HG02623 (cell line): Measurements from ENCODE around the gene SLC41A1.
A peak's percentile ranks its signal among the peaks of the same experiment; 100 is the strongest.

Source experiments
- ATAC-seq: cut with Tn5 transposase; IDR thresholded peaks from one replicate; pipeline ENCODE4 v1.9.1; 2021; ENCODE audit warnings: moderate library complexity; ENCODE audit not compliant: unreplicated experiment

SLC41A1 gene

GRCh38 chr1:205792481-205792881 is 20.5 kb downstream of the SLC41A1 start:
- ATAC-seq, result no peak

DNA sequence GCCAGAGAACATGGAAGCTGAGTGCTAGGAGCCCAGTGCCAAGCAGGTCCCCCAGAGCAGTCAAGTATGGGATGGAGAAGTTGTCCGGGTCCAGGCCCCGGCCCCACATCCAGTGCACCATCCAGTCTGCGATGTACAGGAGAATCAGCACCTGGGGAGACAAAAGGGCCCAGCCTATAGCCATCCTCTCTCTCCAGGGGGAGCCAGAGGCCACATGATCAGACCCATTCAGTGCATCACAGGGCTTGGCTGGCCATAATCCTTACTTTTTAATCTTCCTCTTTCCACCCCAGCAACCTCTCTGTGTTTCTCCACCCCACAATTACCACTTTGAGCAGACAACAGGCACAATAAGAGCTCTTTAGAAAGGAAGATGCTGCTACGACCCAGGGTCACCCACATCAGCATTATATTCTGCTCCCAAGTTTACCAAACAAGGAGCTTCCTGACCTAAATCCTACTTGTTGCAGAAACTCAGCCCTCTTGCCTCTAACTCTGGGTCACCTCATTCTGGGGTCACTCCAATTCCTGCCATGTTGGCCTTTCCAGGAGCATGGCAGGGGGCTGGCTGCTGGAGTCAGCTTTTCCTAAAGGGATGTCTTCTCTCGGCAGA is 21.3 kb downstream of the SLC41A1 start:
- peak; percentile 56 for ATAC-seq

DNA sequence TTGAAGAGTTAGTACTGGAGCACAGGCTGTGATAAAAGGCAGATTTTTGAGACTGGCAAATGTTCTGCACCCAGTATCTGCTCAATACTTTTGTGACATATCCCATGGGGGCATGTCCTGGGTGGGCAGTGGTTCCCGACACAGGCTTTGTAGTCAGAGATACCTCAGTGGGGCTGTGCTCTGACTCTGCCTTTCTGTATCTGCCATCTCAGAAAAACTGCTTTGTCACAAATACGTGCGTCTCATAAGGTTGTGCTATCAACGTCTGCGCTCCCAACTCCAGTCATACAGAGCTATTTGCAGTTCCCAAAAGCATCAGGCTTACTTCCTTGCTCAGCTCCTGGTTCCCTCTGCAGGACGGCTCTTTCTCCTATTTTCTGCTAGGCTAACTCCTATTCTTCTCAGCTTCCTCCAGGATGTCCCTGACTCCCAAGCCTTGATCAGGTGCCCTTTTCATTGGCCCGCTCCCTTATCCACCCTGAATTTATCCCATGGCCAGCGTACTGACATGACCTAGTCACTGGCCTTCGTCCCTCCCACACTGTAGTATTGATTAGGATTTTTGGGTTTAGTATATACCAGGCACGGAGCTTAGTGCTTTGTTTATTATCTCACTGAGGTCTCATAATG is 25.6 kb downstream of the SLC41A1 start:
- no peak for ATAC-seq

- ATAC-seq, result no peak
These were observed 26.4 kb downstream of the SLC41A1 start for GRCh38 chr1:205786601-205787000.

DNA sequence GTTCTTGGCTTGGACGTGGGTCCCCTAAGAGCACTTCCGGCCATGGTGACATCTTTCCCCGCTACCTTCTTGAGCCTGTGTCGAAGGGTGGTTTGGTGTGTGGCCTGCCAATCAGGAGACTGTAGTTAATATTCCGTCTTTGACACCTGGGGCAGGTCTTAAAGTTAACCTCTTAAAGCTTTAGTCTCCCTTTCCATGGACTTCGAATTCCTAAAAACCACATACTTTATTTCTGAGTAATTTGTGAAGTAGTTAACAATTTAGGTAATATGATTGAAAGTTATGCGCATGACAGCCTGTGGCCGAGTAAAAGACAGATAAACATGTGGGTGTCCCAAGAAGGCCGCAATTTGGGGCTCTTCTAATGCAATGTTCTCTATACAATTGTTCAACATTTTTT is 27.6 kb downstream of the SLC41A1 start:
- no peak for ATAC-seq

DNA sequence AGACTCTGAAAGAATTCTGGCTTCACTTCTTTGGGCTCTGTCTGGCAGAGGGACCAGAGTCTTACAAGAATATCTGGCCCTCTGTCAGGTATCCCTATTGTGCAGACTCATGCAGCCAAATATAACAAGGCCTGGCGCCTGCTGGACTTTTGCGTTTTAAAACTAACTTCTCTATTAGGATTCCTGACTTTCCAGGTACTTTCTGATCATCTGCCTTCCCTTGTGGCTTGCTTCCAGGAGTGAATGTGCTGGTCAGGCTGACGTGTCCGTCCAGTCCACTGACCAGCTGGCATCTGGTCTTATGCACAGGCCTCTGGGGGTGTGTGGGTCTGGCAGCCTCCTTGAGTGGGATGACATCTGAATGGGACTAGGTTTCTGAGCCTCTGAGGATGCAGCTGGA is 29.1 kb downstream of the SLC41A1 start:
- no peak for ATAC-seq

DNA sequence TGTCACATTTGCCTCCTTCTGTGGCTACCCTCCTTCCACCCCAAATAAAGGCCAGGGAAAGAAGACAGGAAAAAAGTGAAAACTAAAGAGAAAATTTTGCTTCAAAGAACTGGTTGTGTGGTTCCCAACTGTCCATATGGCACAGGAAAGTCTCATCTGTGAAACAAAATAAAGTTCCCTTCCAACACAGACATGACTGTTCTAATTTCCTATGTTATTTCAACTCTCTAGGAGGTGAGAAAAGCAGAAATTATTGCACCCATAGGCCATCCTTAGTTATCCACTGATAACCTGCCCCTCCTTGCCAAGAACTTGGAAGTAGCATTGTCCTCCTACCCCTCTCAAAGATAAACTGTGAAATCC is 29.6 kb downstream of the SLC41A1 start:
- ATAC-seq, result no peak

- ATAC-seq, result no peak
These were observed 30.2 kb downstream of the SLC41A1 start for GRCh38 chr1:205782627-205783432.

DNA sequence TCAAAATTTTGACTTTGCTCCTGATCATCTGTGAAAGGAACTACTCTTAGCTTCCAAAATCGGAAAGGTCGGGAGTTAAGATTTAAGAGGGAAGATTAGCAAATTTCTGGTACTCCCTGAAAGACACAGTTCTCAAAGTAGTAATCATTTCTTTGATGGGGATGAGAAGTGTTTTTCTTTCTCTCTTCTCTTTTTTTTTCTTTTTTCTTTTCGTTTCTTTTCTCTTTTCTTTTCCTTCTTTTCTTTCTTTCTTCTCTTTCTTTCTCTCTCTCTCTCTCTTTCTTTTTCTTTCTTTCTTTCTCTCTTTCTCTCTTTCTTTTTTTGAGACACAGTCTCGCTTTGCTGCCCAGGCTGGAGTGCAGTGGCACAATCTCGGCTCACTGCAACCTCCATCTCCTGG is 32.7 kb downstream of the SLC41A1 start:
- ATAC-seq, result no peak

DNA sequence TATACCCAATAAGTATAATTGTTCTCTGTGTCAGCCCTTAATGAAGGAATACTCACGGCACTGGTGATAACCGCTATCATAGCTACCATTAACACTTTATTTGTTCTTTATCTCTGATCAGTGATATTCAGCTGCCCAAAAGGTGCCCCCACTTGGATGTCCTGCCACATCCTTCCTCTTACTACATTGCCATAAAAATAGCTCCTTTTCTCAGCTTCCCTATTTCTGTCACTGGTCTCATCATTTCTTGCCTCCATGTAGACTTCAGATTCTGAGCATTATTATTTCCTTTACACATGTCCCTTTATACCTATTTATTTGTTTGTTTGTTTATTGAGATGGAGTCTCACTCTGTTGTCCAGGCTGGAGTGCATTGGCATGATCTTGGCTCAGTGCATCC is 35.0 kb downstream of the SLC41A1 start:
- no peak for ATAC-seq

DNA sequence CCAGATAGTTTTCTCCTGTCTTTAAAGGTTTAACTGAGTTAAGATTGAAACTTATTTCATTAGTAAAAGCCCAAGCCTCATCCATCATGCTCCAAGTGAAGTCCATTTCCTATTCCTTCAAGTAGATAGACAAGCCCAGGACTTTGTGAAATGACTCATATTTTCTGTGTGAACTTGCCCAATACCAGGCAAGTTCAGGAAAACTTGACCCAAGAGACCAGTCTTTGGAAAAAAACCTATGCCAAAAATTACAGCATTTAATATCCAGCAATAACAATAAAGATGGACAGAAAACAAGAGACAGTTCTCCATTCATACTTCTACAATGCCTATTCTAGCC is 37.3 kb downstream of the SLC41A1 start:
- no peak for ATAC-seq

GRCh38 chr1:205775015-205775716 is 37.8 kb downstream of the SLC41A1 start, which contains the start of gene RAB29:
RAB29 (minus strand) TSS chr1:205775482; CDS start chr1:205774956, 526 bp downstream.
- ATAC-seq, result peak; percentile 63

- ATAC-seq, result peak; percentile 10
These were observed 38.6 kb downstream of the SLC41A1 start for GRCh38 chr1:205774198-205775014.

- ATAC-seq, result no peak
These were observed 40.4 kb downstream of the SLC41A1 start for GRCh38 chr1:205772607-205773032.

DNA sequence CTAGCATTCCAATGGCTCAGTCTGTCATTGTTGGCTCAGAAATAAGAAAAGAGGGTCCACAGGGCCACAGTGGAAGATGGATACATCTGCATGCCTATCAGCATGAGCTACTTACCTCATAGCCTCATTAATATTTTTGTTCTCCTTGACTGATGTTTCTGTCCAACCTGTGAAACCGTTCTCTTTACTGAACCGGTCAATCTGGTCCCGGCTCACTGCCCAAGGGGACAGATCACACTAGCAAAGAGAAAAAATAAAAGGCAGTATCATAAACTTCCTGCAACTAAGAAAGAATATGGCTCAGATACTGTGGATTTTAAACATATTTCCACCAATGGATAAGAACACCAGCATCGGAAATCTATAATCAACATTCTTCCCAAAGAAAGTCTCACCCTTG is 42.4 kb downstream of the SLC41A1 start:
- ATAC-seq, result no peak

GRCh38 chr1:205769641-205770365 is 43.2 kb downstream of the SLC41A1 start:
- ATAC-seq, result no peak

DNA sequence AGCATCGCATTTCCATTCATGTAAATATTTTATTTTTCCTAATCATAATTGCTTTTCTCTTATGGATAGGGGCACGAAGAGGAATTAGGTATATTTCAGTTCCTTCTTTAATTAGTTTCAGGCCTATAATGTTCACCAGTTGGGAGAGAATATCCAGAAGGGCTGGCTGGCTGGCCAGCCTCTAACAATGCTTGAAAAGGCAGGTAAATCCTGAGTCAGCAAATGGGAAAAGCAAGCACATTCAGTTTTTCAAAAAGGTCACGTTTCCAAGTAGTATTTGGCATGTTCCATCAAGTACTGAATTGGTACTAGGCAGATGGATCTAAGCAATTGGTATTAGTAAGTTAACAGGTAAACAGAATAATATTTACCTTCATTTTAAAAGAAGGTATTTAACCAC is 45.8 kb downstream of the SLC41A1 start:
- ATAC-seq, result no peak

GRCh38 chr1:205766570-205766969 is 46.4 kb downstream of the SLC41A1 start:
- ATAC-seq, result no peak

DNA sequence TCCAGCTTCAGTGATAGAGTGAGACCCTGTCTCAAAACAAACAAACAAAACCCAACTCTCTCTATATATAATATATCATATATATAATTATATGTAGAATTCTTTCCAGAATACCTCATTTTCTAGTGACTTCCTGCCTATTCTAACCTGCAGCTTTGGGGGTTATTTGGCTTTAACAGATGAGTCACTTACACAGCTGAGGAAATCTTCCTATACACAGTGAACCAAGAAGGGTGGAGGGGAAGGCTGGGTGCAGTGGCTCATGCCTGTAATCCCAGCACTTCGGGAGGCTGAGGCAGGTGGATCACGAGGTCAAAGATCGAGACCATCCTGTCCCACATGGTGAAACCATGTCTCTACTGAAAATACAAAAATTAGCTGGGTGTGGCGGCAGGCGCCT is 47.0 kb downstream of the SLC41A1 start:
- ATAC-seq, result no peak

- no peak for ATAC-seq
These were observed 48.4 kb downstream of the SLC41A1 start for GRCh38 chr1:205764578-205764977.
